T-cell (primary cell): ENCODE data around the gene NPB. TPM values are rescaled to one million over a fixed set of nuclear protein-coding genes. Genes with fewer than 3 reads are reported as not detected.

Experiments used
- ATAC-seq, 4 experiments: fragments of 200-7000 bp in 3 of 4; fragments of 150-1000 bp in 1 of 4; cut with Tn5 transposase; replicated peaks in 1 of 4; 1 replicate in 3 of 4; 2 replicates in 1 of 4; pipeline ENCODE4 v1.10.0; 2021; ENCODE audit warnings: moderate library complexity in 3 of 4, mild to moderate bottlenecking in 2 of 4, moderate number of reproducible peaks in 1 of 4
- CTCF ChIA-PET, 2 donors: fragments of 300-600 bp; sonication (Branson Sonifier 250); formaldehyde crosslinking; loops; one replicate each; lab custom pipeline; 2022; ENCODE audit warnings: antibody characterized with exemption in 2 of 2; lab: Charles Lee
- POLR2A ChIA-PET, 2 donors: fragments of 300-600 bp; sonication (Branson Sonifier 250); formaldehyde crosslinking; loops; one replicate each; lab custom pipeline; 2022; ENCODE audit warnings: antibody characterized with exemption in 2 of 2; lab: Charles Lee
- DNase-seq, 35 experiments: peaks; one replicate each; pipeline versions ENCODE4 v3.0.0 to v3.0.0-alpha.2; 2013 to 2023
- H3K27ac ChIP-seq: one replicate; pipeline ENCODE4 v1.5.1; 2013; ENCODE audit warnings: low read length
- H3K27me3 ChIP-seq, 2 experiments: replicated peaks in 1 of 2; 1 replicate in 1 of 2; 2 replicates in 1 of 2; pipeline versions ENCODE4 v1.6.1 to v1.7.0; 2013; ENCODE audit warnings: low read length in 1 of 2, mixed read lengths in 1 of 2; ENCODE audit not compliant: control insufficient read depth in 2 of 2, insufficient read depth in 2 of 2; ENCODE audit errors: extremely low read depth in 1 of 2
- H3K36me3 ChIP-seq, 2 donors: 1 replicate in 1 of 2; 2 replicates in 1 of 2; pipeline versions ENCODE4 v1.6.1 to v1.7.0; 2013; ENCODE audit warnings: low read length in 1 of 2; ENCODE audit not compliant: control insufficient read depth in 2 of 2, insufficient read depth in 1 of 2; ENCODE audit errors: extremely low read depth in 1 of 2
- H3K4me1 ChIP-seq, 2 experiments: 1 replicate in 1 of 2; 2 replicates in 1 of 2; pipeline versions ENCODE4 v1.6.1 to v1.7.0; 2013; ENCODE audit warnings: low read length in 2 of 2, mixed read lengths in 1 of 2; ENCODE audit not compliant: insufficient read depth in 2 of 2, control insufficient read depth in 1 of 2; ENCODE audit errors: extremely low read depth in 1 of 2
- H3K4me3 ChIP-seq, 2 donors: 1 replicate in 1 of 2; 2 replicates in 1 of 2; pipeline versions ENCODE4 v1.5.1 to v1.7.0; 2013; ENCODE audit warnings: mild to moderate bottlenecking in 2 of 2, low read length in 1 of 2, moderate library complexity in 1 of 2; ENCODE audit not compliant: control insufficient read depth in 1 of 2; ENCODE audit errors: extremely low read depth in 1 of 2
- H3K9me3 ChIP-seq: 2 replicates; pipeline ENCODE4 v1.7.0; 2013
- H3K27ac Mint-ChIP-seq, 2 donors: one replicate each; pipeline ENCODE4 v1.8.0; 2020 to 2021; ENCODE audit warnings: mild to moderate bottlenecking in 2 of 2, mixed read lengths in 2 of 2
- H3K27me3 Mint-ChIP-seq, 2 donors: one replicate each; pipeline ENCODE4 v1.8.0; 2021 to 2022; ENCODE audit warnings: mixed read lengths in 2 of 2
- H3K36me3 Mint-ChIP-seq: one replicate; pipeline ENCODE4 v1.8.0; 2021; ENCODE audit warnings: mixed read lengths
- H3K4me1 Mint-ChIP-seq, 3 donors: one replicate each; pipeline ENCODE4 v1.8.0; 2020 to 2022; ENCODE audit warnings: mixed read lengths in 3 of 3, mild to moderate bottlenecking in 1 of 3
- H3K4me3 Mint-ChIP-seq, 3 donors: one replicate each; pipeline ENCODE4 v1.8.0; 2020 to 2022; ENCODE audit warnings: mild to moderate bottlenecking in 3 of 3, mixed read lengths in 3 of 3, moderate library complexity in 3 of 3
- H3K9me3 Mint-ChIP-seq, 3 donors: one replicate each; pipeline ENCODE4 v1.8.0; 2020 to 2022; ENCODE audit warnings: mixed read lengths in 3 of 3
- WGBS: methylation state at CpG from one replicate; pipeline ENCODE4 v1.1.5; 2013; ENCODE audit warnings: missing lambda C conversion rate; ENCODE audit not compliant: insufficient coverage; 5-methylcytosine and 5-hydroxymethylcytosine counted together
- total RNA-seq, 35 experiments: library from RNA in 6 of 35; stranded (reverse) in 6 of 35; fragments of 120-200 nt in 1 of 35; gene quantifications; one replicate each; pipeline versions ENCODE4 v1.2.1 to v1.2.4 and lab custom pipeline; 2013 to 2026

NPB gene
- total RNA-seq, 5 donors from 2014 or later (not counting 1 experiment from before 2014, with no cell fraction given) = 0.16 to 0.51 (median 0.41) TPM

DNA sequence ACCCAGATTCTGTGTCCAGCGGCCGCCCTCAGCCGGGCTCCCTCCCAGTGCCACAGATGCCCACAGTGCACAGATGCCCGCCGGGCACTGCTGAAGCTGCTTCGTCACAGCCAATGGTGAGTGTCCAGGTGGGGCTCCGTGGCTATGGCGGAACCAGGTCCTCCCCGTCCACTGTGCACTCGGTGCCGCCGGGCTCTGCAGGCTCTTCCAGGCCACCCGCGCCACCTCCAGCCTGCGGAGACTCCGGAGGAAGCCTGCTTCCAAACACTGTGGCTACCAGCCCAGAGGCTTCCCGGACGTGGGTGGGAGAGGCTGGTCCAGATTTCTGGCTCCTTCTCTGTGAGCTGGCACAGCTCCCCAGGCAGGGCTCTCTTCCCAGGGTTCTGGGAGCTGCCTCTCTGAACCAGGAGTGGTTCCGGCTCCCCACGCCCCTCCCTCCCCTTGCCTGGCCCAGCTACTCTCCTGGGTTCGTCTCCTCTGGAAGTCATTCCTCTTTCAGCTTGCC lies 37.9 kb downstream of the NPB start:
- H3K36me3 Mint-ChIP-seq = no peaks in the 10 kb centered on the region
- H3K4me3 ChIP-seq = no peak overlapping the region
- ChIA-PET CTCF (no interaction called here), POLR2A (interaction anchor here in 1 of 2 donors (0.6 kb wide), 1 partner anchor 620 kb away, joined by 5 read pairs; no protein-coding TSS in a partner anchor)
- H3K27ac ChIP-seq = no peak overlapping the region
- H3K27ac Mint-ChIP-seq = no peak overlapping the region
- no peak overlapping the region for H3K4me3 Mint-ChIP-seq
- 94% methylated on average over 20 of the region's 21 CpGs for WGBS
- peaks cover 4 to 16% of the 10 kb centered on the region in 2 experiments for H3K4me1 ChIP-seq
- DNase-seq (no peak), ATAC-seq (no peak)
- H3K9me3 Mint-ChIP-seq = no peaks in the 10 kb centered on the region
- peaks cover 0 to 7% of the 10 kb centered on the region in 2 donors for H3K27me3 Mint-ChIP-seq
- no peaks in the 10 kb centered on the region for H3K9me3 ChIP-seq
- H3K36me3 ChIP-seq = no peaks in the 10 kb centered on the region
- peaks cover 5 to 7% (median 6%) of the 10 kb centered on the region in 3 donors for H3K4me1 Mint-ChIP-seq
- H3K27me3 ChIP-seq = peaks cover 0 to 58% of the 10 kb centered on the region in 2 experiments

GRCh38 chr17:81940538-81941483 lies 38.8 kb downstream of the NPB start:
- Mint-ChIP-seq H3K36me3 (no peaks in the 10 kb centered on the region), H3K4me1 (peaks cover 5 to 6% (median 5%) of the 10 kb centered on the region in 3 donors), H3K9me3 (no peaks in the 10 kb centered on the region), H3K27me3 (peaks cover 0 to 7% of the 10 kb centered on the region in 2 donors), H3K4me3 (no peak overlapping the region), H3K27ac (no peak overlapping the region)
- 93% methylated on average over 56 of the region's 56 CpGs for WGBS
- ChIA-PET POLR2A (no interaction called here), CTCF (no interaction called here)
- Histone ChIP-seq H3K36me3 (no peaks in the 10 kb centered on the region), H3K4me3 (no peak overlapping the region), H3K4me1 (peaks cover 4 to 16% of the 10 kb centered on the region in 2 experiments), H3K9me3 (no peaks in the 10 kb centered on the region), H3K27me3 (peaks cover 0 to 60% of the 10 kb centered on the region in 2 experiments), H3K27ac (no peak overlapping the region)
- no peak for ATAC-seq
- no peak for DNase-seq

DNA sequence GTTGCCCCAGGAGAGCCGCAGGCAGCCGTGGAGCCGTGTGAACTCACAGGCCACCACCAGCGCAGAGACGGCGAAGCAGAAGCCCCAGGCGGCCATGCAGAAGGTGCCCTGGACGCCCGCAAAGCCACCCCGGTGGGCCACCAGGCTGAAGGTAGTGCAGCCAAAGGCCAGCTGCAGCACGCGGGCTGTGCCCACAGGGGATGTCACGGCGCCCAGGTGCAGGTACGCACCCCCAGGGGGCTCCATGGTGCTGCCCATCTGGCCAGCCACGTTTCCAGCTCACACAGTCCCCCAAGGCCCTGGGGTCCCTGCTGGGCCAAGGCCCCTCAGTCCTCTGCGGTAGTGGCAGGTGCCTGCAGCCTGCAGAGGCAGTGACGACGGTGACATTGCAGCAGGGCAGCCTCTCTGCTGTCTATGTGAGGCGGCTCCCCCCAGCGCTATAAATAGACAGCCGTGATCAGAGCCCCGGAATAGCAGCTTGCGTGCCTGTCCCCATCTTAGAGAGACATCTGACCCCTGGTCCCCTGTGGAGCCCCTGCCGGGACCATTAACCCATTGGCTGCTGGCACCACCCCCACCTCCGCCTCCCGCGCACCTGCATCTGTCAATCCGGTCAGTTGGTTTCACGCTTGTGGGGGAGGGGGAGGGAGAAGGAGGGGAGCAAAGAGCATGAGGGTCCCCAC lies 39.6 kb downstream of the NPB start:
- Histone ChIP-seq H3K4me1 (peaks cover 3 to 13% of the 10 kb centered on the region in 2 experiments), H3K4me3 (no peak overlapping the region), H3K27me3 (peaks cover 0 to 57% of the 10 kb centered on the region in 2 experiments), H3K9me3 (no peaks in the 10 kb centered on the region), H3K36me3 (no peaks in the 10 kb centered on the region), H3K27ac (no peak overlapping the region)
- no peaks in the 10 kb centered on the region for H3K36me3 Mint-ChIP-seq
- no peak for ATAC-seq
- POLR2A ChIA-PET = no interaction called here
- CTCF ChIA-PET = no interaction called here
- H3K27me3 Mint-ChIP-seq = peaks cover 0 to 7% of the 10 kb centered on the region in 2 donors
- no peak overlapping the region for H3K27ac Mint-ChIP-seq
- peaks cover 3 to 5% (median 5%) of the 10 kb centered on the region in 3 donors for H3K4me1 Mint-ChIP-seq
- WGBS = 62% methylated on average over 24 of the region's 30 CpGs
- H3K9me3 Mint-ChIP-seq = no peaks in the 10 kb centered on the region
- DNase-seq = no peak
- H3K4me3 Mint-ChIP-seq = no peak overlapping the region

DNA sequence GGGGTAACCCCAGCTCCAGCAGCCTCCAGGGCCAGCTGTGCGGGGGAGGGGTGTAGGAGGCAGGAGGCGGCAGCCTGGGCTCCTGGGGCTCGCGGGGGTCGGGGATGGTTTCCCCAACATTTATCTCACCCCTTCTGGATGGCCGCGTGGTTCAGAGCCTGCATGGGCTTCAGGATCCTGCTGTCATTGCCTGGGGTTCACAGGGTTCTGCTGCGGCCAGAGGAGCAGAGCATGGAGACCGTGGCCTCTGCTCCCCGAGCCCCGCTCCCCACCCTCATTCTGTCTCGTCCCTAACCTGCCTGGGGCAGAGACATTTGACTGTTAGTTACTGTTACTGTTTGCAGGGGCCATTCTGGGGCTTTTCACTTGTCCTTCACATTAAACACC lies 40.1 kb downstream of the NPB start:
- Histone ChIP-seq H3K4me3 (no peak overlapping the region), H3K4me1 (peaks cover 0 to 9% of the 10 kb centered on the region in 2 experiments), H3K36me3 (no peaks in the 10 kb centered on the region), H3K9me3 (no peaks in the 10 kb centered on the region), H3K27ac (no peak overlapping the region), H3K27me3 (peaks cover 0 to 54% of the 10 kb centered on the region in 2 experiments)
- Mint-ChIP-seq H3K9me3 (no peaks in the 10 kb centered on the region), H3K27ac (no peak overlapping the region), H3K4me3 (no peak overlapping the region), H3K4me1 (peaks cover 3 to 5% (median 5%) of the 10 kb centered on the region in 3 donors), H3K27me3 (peaks cover 0 to 9% of the 10 kb centered on the region in 2 donors), H3K36me3 (no peaks in the 10 kb centered on the region)
- ChIA-PET POLR2A (no interaction called here), CTCF (no interaction called here)
- DNase-seq (no peak), ATAC-seq (no peak)
- WGBS = 70% methylated on average over 7 of the region's 12 CpGs

GRCh38 chr17:81944858-81945257 lies 42.8 kb downstream of the NPB start:
- no peak overlapping the region for H3K4me3 Mint-ChIP-seq
- no peak for ATAC-seq
- Histone ChIP-seq H3K4me3 (no peak overlapping the region), H3K27me3 (peaks cover 0 to 42% of the 10 kb centered on the region in 2 experiments), H3K36me3 (no peaks in the 10 kb centered on the region), H3K27ac (no peak overlapping the region), H3K4me1 (no peaks in the 10 kb centered on the region), H3K9me3 (no peaks in the 10 kb centered on the region)
- no peaks in the 10 kb centered on the region for H3K36me3 Mint-ChIP-seq
- CTCF ChIA-PET = interaction anchor here in 1 of 2 donors (0.7 kb wide), 1 partner anchor 17 kb away, joined by 4 read pairs; the partner anchor contains the start of gene MAFG
- no peak overlapping the region for H3K27ac Mint-ChIP-seq
- H3K4me1 Mint-ChIP-seq = no peaks in the 10 kb centered on the region
- POLR2A ChIA-PET = no interaction called here
- no peaks in the 10 kb centered on the region for H3K9me3 Mint-ChIP-seq
- 94% methylated on average over 7 of the region's 9 CpGs for WGBS
- H3K27me3 Mint-ChIP-seq = peaks cover 0 to 9% of the 10 kb centered on the region in 2 donors
- DNase-seq = no peak

DNA sequence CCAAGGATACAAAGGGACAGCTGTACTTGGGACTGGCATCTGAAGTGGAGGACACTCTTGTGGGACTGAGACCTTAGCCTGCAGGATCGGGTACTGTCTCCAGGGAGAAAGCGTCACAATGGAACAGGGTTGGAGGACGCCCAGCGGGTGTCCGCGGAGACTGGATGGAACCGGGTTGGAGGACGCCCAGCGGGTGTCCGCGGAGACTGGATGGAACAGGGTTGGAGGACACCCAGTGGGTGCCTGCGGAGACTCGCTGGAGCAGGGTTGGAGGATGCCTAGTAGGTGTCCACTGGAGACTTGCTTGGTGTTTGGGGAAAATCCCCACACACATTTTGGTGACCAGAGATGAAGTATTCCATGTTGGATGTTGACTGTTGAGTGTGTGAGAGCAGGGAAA lies 45.2 kb downstream of the NPB start, which contains the start of gene MYADML2:
MYADML2 (minus strand) TSS at position 45 of the 400 bp plus-strand sequence. CDS start 5,492 bp downstream, outside the sequence.
- ChIA-PET CTCF (no interaction called here), POLR2A (no interaction called here)
- peak within 1 kb of the TSS in 1 of 2 donors; percentile 7 for H3K27ac Mint-ChIP-seq
- peaks cover 0 to 8% (median 6%) of the 10 kb centered on the region in 3 donors for H3K4me1 Mint-ChIP-seq
- peaks cover 0 to 6% of the 10 kb centered on the region in 2 donors for H3K27me3 Mint-ChIP-seq
- H3K27ac ChIP-seq = no peak within 1 kb of the TSS
- no peak for ATAC-seq
- no peaks in the 10 kb centered on the region for H3K9me3 Mint-ChIP-seq
- H3K9me3 ChIP-seq = no peaks in the 10 kb centered on the region
- no peaks in the 10 kb centered on the region for H3K36me3 Mint-ChIP-seq
- H3K4me3 Mint-ChIP-seq = no peak within 1 kb of the TSS
- H3K4me3 ChIP-seq = no peak within 1 kb of the TSS
- no peak for DNase-seq
- peaks cover 0 to 18% of the 10 kb centered on the region in 2 experiments for H3K27me3 ChIP-seq
- H3K4me1 ChIP-seq = no peaks in the 10 kb centered on the region
- H3K36me3 ChIP-seq = no peaks in the 10 kb centered on the region
- WGBS = 87% methylated on average over 4 of the region's 13 CpGs
